Stimulated activated effector memory CD8-positive, alpha-beta T cell treated with anti-CD3 and anti-CD28 coated beads, Interleukin-12 subunit alpha, Interleukin-12 subunit beta, amount 100 ng/mL, for 72 hours (primary cell): ENCODE results near the gene DDX41.

Experiments used
- ATAC-seq: fragments of 150-1000 bp; cut with Tn5 transposase; 2 replicates; pipeline ENCODE4 v1.10.0; 2021
- DNase-seq, 2 donors: peaks; one replicate each; pipeline ENCODE4 v3.0.0; 2021 to 2022; ENCODE audit warnings: low spot score in 2 of 2
- H3K27ac Mint-ChIP-seq: one replicate; pipeline ENCODE4 v1.8.0; 2022; ENCODE audit warnings: mild to moderate bottlenecking, mixed read lengths
- H3K36me3 Mint-ChIP-seq: one replicate; pipeline ENCODE4 v1.8.0; 2022; ENCODE audit warnings: mild to moderate bottlenecking, mixed read lengths
- H3K4me1 Mint-ChIP-seq: one replicate; pipeline ENCODE4 v1.8.0; 2022; ENCODE audit warnings: mixed read lengths
- H3K4me3 Mint-ChIP-seq: one replicate; pipeline ENCODE4 v1.8.0; 2022; ENCODE audit warnings: mild to moderate bottlenecking, mixed read lengths
- H3K9me3 Mint-ChIP-seq: one replicate; pipeline ENCODE4 v1.8.0; 2022; ENCODE audit warnings: mixed read lengths

The DDX41 gene

DNA sequence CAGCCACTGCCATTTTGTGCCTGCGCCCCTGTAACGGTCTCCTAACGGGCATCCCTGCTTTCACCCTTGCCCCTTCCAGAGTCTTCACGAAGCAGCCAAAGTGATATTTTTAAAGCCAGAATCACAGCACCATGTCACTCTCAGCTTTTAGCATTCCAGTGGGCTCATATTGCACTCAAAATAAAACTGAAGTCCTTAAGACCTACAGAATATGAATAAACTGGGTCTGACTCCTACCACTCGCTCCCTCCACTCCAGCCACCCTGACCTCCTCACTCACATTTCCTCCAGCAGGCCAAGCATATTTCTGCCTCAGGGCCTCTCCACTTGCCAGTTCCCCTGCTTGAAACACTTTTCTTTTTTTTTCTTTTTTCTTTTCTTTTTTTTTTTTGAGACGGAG is 16.9 kb downstream of the DDX41 start:
- Mint-ChIP-seq H3K4me3 (peak overlapping the region; percentile 26), H3K36me3 (peaks cover 6% of the 10 kb centered on the region), H3K27ac (no peak overlapping the region), H3K4me1 (peaks cover 28% of the 10 kb centered on the region), H3K9me3 (no peaks in the 10 kb centered on the region)
- no peak for DNase-seq
- ATAC-seq, result no peak

DNA sequence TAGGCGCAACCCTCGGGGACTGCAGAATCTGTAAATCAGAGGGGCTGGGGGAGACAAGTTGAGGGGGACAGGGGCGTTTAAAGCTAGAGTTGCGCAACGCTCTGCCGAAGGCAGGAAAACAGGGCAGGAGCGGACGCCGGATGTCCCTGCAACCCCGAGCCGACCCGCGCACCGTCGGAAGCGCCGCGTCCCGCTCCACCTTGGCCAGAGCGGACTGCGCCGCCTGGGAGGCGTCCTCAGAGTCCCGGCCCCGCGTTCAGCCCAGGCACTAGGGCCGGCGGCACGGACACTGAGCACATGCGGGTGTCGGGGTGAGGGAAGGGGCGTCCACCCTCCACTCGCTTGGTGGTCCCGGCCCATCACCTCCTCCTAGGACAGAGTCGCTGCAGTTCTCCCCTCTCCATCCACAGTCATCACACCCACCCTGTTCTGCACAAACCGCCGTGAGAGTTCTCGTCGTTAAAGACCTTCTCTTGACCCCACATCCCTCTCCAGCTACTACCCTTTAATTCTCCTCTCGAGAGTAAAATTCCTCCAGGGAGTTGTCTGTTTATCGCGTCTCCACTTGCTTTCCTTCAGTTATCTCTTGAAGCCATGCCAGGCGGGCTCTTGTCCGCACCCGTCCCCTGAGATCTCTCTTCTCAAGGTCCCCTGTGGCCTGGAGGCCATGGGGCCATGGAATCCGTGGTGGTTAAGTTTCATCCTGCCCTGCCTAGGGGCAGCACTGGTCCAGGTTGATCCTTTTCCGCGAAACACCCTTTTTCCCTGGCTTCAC is 18.6 kb downstream of the DDX41 start:
- ATAC-seq, result peak; percentile 16
- no peak for DNase-seq
- H3K4me3 Mint-ChIP-seq, result peak overlapping the region; percentile 78
- H3K36me3 Mint-ChIP-seq, result peaks cover 9% of the 10 kb centered on the region
- H3K9me3 Mint-ChIP-seq, result no peaks in the 10 kb centered on the region
- H3K27ac Mint-ChIP-seq, result peak overlapping the region; percentile 79
- peaks cover 43% of the 10 kb centered on the region for H3K4me1 Mint-ChIP-seq

DNA sequence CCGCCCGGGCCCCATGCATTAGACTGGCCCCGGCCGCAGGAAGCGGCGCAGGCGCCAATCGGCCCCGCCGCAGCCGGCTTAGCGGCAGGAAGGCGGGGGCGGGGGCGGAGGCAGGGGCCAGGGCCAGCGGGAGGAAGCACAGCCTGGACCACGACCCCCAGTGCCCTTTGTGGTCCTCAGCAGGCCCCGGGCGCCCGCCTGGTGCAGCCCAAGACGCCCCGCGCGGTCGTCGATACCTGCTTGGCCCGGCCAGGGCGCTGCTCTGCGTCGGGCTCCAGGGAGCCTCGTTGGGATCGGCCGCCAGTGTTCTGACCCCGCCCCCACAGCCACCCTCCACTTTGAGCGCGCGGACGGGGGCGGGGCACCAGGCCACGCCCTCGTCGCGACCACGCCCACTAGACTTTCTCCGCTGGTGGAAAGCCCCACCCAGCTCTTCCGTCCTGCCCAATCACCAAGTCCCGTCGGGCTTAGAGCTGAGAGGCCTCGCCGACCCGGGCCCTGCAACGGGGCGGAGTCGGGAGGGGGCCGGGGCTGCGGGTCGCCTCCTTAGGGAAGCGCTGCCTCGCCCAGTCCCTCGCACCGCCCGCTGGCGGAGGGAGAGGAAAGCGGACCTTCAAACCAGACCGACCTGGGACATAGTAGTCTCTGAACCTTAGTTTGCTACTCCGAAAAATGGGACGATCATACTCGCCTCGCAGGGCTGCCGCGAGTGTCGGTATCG is 19.3 kb downstream of the DDX41 start, which contains the start of gene PDLIM7:
TSS of gene PDLIM7 (minus strand) at position 313 of the 721 bp plus-strand sequence. CDS start 1,092 bp downstream, outside the sequence.
- ATAC-seq (peak; percentile 85), DNase-seq (peak; percentile 96 to 97)
- no peaks in the 10 kb centered on the region for H3K9me3 Mint-ChIP-seq
- peaks cover 50% of the 10 kb centered on the region for H3K4me1 Mint-ChIP-seq
- H3K36me3 Mint-ChIP-seq, result peaks cover 16% of the 10 kb centered on the region
- peak within 1 kb of the TSS; percentile 79 for H3K27ac Mint-ChIP-seq
- H3K4me3 Mint-ChIP-seq, result peak within 1 kb of the TSS; percentile 78

DNA sequence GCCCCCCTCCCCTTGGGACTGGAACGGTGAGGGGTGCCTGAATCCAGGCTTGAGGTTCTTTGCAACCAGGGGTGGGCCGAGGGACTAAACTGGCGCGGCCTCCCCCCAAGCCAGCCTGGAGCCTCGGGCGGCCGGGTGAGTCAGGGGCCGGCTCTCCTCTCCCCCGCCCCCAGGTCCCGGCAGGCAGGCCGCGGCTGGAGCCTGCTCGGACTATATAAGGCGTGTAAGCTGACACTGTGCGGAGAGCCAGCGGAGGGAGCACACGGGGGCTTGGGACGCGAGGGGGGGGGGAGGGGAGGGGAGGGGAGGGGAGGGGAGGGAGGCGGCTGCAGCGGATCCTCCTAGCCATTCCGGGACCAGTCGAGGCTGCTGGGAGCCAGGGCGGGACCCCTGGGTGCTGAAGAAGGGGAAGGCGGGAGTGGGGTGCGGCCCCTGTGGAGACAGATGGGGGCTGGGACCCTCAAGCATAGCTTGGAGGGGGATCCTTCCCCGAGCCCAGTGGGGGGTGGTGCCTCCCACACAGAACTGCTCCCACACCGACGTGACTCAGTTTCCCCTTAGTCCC is 20.0 kb downstream of the DDX41 start:
- H3K36me3 Mint-ChIP-seq, result peaks cover 18% of the 10 kb centered on the region
- DNase-seq (no peak), ATAC-seq (peak; percentile 4)
- H3K4me1 Mint-ChIP-seq, result peaks cover 50% of the 10 kb centered on the region
- H3K9me3 Mint-ChIP-seq, result no peaks in the 10 kb centered on the region
- peak overlapping the region; percentile 78 for H3K4me3 Mint-ChIP-seq
- peak overlapping the region; percentile 54 for H3K27ac Mint-ChIP-seq

DNA sequence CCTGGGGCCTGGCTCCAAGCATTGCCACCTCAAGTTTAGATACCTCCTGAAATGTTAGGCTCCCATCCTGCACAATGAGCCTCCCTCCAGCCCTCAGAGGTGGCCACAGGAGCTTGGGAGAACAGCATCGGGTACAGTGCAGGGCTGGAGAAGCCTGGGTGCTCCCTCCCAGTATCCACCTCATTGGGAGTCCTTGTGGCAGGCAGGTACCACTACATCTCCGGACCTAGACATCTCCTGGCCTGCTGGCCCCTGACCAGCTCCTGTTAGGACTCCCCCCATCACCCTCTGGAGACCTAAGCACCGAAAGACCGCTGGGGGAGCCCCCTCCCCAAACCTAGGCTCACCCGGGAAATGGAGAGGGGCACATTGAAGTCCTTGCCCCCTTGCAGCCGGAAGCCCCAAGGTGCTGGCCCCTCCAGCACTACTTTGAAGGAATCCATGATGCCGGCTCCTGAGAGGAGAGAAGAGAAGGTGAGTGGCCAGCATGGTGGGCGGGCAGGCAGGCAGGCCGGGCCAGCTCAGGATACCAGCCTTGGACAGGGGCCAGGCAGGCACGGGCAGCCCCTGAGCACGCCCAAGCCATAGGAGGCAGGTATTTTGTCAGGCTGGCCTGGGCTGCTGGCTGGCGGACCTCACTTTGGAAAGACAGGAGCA is 20.6 kb downstream of the DDX41 start:
- peaks cover 50% of the 10 kb centered on the region for H3K4me1 Mint-ChIP-seq
- ATAC-seq, result no peak
- peak in 1 of 2 donors; percentile 63 for DNase-seq

DNA sequence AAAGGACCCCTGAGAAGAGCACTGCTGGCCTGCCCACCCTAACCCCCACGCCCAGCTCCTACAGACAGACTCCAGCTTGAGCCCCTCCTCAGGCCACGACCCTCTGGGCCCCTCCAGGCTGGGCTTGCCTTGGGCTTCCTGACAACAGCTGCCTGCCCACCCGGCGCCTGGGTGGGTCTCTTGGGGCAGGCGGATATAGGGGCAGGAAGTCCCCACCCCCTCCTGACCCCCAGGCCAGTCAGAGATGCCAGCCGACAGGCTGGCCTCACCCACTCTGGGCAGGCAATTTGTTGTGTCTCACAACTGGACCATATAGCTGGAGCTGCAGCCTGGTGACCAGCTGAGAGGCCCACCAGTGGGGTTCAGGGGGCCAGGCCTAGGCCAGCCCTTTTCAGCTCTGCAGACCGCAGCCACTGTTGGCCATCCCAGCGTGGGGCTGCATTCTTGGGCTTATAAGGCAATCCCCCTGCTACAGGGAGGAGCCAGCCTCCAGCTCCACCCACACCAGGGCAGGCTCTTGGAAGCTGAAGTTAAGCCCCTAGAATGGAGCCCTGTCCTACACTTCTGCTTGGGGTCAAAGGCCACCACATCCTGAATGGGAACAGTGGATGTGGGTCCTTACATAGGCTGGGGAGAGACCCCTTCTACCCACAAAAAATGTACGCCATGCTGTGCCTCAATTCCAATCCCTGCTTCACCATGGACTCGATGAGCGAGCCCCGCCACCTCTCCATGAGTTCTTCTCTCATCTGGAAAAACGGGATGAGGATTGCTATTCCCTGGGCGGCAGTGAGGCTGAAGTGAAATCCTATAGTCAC is 21.3 kb downstream of the DDX41 start:
- Mint-ChIP-seq H3K4me3 (peak overlapping the region; percentile 78), H3K36me3 (peaks cover 29% of the 10 kb centered on the region), H3K27ac (no peak overlapping the region), H3K4me1 (peaks cover 52% of the 10 kb centered on the region), H3K9me3 (no peaks in the 10 kb centered on the region)
- DNase-seq (no peak), ATAC-seq (no peak)

More for the DNA sequence above, 20.6 kb downstream of the DDX41 start:
- peak overlapping the region; percentile 54 for H3K27ac Mint-ChIP-seq
- peaks cover 22% of the 10 kb centered on the region for H3K36me3 Mint-ChIP-seq
- H3K9me3 Mint-ChIP-seq, result no peaks in the 10 kb centered on the region
- H3K4me3 Mint-ChIP-seq, result peak overlapping the region; percentile 78

DNA sequence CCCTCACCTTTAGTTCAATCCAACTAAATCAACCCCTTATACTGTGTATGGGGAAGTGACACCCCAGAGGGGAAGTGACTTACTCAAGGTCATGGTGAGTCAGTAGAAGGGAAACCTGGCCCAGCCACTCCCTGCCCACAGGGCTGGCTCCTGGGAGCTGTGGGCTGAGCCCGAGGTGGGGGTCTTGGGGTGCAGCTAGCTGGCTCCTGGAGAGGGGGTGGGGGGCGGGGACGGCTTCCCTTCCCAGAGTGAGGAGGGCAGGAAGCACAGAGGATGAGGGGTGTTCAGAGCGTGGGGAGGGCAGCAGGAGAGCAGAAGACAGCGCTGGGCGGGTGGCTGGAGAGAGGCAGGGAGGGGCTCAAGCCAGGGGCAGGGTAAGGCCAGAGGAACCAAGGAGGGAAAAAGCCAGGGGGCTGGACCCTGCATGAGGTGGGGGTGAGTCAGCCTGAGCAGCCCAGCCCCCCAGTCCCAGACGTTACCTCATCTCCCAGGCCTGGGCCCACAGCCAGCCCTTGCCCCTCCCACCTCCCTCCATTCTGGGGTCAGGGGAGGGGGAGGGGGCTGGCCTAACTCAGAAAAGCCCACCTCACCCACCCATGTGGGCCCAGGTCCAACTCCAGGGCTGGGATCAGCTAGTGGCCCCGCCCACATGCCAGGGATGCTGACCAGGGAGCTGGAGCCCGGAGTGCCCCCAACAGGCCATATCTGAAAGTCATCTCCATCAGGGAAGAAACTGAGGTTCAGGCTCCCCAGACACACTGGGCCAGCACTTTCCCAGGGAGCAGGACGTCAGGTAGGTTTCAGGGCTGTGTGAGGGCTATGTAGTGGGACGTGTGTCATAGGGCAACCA is 22.2 kb downstream of the DDX41 start:
- ATAC-seq (peak; percentile 59), DNase-seq (no peak)
- Mint-ChIP-seq H3K36me3 (peaks cover 36% of the 10 kb centered on the region), H3K4me1 (peaks cover 59% of the 10 kb centered on the region), H3K27ac (peak overlapping the region; percentile 69), H3K4me3 (peak overlapping the region; percentile 78), H3K9me3 (no peaks in the 10 kb centered on the region)

DNA sequence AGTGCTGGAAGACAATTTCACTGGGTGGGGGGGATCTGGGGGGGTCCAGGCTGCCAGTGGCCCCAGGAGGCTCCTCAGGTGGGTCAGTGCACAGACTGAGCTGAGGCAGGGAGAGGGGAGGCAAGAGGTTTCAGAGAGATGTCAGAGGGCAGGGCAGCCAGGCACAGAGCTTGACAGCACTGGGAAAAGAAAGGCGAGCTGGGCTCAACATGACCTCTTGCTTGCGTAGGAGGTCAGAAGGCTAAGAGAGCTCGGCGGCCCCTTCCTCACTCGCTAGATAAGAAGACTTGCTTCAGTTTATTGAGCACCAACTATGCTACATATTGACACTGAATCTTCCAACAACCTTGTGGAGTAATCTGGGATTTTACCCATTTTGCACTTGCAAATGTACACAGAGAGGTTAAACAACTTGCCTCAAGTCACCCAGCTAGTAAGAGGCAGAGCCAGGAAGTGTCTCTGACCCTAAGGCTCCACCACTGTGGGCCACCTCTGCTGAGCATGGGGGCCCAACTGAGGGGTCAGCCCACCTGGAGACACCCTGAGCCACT is 22.9 kb downstream of the DDX41 start:
- Mint-ChIP-seq H3K27ac (peak overlapping the region; percentile 69), H3K36me3 (peaks cover 39% of the 10 kb centered on the region), H3K9me3 (no peaks in the 10 kb centered on the region), H3K4me1 (peaks cover 57% of the 10 kb centered on the region), H3K4me3 (peak overlapping the region; percentile 78)
- ATAC-seq (no peak), DNase-seq (no peak)

DNA sequence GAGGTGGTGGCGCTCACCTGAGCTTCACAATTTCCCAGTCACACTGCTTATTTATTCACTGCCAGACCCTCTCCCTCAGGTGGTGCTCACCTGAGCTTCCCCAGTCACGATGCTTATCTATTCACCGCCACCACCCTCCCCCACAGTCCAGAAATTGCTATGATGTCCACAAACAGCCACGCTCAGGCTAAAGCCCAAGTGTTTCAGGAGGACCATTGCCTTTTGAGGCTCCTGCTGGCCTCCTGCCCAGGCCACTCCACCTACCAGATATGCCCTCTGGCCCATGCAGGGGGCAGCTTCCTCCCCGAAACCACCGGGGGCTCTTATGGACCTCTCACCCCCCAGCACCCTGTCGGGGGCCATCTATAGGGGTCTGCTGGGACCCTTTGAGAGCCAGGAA is 23.9 kb downstream of the DDX41 start:
- Mint-ChIP-seq H3K27ac (peak overlapping the region; percentile 54), H3K4me1 (peaks cover 47% of the 10 kb centered on the region), H3K36me3 (peaks cover 40% of the 10 kb centered on the region), H3K9me3 (no peaks in the 10 kb centered on the region), H3K4me3 (no peak overlapping the region)
- DNase-seq, result no peak
- ATAC-seq, result no peak

DNA sequence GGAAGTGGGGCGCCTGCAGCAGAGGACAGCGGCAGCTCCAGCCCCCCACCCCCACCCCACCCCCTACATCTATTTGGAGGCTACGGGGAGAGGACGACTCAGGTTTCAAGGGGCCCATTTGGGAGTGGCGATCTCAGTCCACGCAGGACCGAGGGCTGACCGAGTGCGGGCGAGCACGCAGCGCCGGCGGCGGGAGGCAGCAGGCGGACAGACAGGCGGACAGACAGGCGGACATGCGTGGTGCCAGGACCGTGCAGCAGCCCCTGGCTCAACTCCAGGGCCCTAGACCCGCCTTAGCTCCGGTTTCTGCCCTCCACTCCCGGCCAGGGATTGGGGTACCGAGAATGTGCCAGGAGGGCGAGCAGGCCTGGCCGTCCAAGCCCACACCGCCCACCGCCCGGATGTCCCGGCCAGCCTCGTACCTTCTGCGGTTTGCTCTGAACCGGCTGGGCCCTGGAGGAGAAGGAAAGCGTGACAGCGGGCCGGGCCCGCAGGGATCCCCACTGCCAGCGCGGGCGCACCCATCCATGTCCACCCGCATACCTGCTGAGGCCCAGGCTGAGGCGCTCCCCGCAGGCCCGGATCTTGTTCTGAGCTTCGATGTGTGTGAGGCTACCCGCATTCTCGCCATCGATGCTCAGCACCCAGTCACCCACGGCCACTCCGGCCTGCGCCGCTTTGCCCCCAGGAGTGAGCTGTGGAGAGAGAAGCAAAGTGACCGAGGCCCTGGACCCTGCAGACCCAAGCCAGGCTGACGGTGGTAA is 24.6 kb downstream of the DDX41 start:
- H3K4me3 Mint-ChIP-seq, result no peak overlapping the region
- ATAC-seq (no peak), DNase-seq (no peak)
- H3K36me3 Mint-ChIP-seq, result peaks cover 46% of the 10 kb centered on the region
- peak overlapping the region; percentile 54 for H3K27ac Mint-ChIP-seq
- H3K9me3 Mint-ChIP-seq, result no peaks in the 10 kb centered on the region
- peaks cover 44% of the 10 kb centered on the region for H3K4me1 Mint-ChIP-seq

DNA sequence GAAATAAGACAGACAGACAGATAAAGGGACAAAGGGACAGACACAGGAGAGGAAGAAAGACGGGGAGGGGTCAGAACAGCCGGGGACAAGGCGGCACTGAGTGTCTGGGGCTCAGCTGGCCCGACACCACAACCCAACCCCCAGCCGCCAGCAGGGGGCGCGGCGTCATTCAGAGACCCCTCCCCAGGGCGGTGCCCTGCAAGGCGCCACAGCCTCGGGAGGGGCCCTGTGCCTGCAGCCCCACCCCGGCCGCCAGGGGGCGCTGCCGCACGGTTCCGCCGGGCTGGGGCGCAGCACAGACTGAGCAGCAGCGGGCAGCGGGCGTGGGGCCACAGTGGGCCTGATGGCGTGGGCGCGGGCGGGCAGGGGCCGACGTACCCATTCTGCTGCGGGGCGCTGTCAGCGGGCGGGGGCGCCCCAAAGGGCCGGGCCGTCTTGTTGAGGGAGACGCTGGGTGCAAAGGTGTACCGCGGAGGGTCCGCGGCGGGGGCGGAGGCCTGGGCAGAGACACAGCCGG is 25.3 kb downstream of the DDX41 start:
- Mint-ChIP-seq H3K27ac (peak overlapping the region; percentile 67), H3K36me3 (peaks cover 53% of the 10 kb centered on the region), H3K9me3 (no peaks in the 10 kb centered on the region), H3K4me1 (peaks cover 43% of the 10 kb centered on the region), H3K4me3 (no peak overlapping the region)
- ATAC-seq (peak; percentile 29), DNase-seq (no peak)

DNA sequence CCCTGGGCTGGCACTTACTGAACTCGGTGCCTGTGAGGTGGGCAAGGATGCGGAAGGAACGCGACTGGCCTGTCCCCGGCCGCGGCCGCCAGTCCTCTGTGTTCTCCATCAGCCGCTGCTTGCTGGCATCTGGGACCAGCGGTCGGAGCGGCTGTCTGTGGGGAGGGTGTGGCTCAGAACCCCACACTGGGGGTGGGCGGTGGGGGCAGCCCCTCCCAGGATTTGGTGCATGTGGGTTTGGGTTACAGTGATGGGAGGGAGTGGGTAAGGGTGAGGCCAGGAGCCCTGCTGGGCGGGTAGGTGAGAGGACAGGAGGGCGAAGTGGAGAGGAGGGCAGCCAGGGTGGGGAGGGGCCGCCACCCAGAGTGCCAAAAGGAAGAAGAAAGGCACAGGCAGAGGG is 25.8 kb downstream of the DDX41 start:
- Mint-ChIP-seq H3K36me3 (peaks cover 58% of the 10 kb centered on the region), H3K4me1 (peaks cover 38% of the 10 kb centered on the region), H3K9me3 (no peaks in the 10 kb centered on the region), H3K27ac (peak overlapping the region; percentile 67), H3K4me3 (no peak overlapping the region)
- DNase-seq (no peak), ATAC-seq (no peak)
